ENCODE results near the gene CDC42EP5. TPM values are rescaled to one million over a fixed set of nuclear protein-coding genes. Genes with fewer than 3 reads are reported as not detected.

CDC42EP5 gene
- total RNA-seq, 1 experiment from 2014 or later, result 25.1 TPM

GRCh38 chr19:54480051-54480450 lies 7.0 kb upstream of the CDC42EP5 start:
- H3K36me3 ChIP-seq (ENCODE audit: low read depth), result no peaks in the 10 kb centered on the region
- no TSS peak for BruUV-seq (replicated peaks)
- H3K9me2 ChIP-seq (ENCODE audit: insufficient read depth), result no peaks in the 10 kb centered on the region
- no peaks in the 10 kb centered on the region for H4K20me1 ChIP-seq (ENCODE audit: insufficient read depth)
- no peak overlapping the region for H3K27ac ChIP-seq
- intact Hi-C loops (cut with micrococcal nuclease; ENCODE audit: unreplicated experiment), result no loop called here
- peak in 1 of 2 experiments; percentile 19 for DNase-seq
- TF ChIP-seq, protein P1, sequence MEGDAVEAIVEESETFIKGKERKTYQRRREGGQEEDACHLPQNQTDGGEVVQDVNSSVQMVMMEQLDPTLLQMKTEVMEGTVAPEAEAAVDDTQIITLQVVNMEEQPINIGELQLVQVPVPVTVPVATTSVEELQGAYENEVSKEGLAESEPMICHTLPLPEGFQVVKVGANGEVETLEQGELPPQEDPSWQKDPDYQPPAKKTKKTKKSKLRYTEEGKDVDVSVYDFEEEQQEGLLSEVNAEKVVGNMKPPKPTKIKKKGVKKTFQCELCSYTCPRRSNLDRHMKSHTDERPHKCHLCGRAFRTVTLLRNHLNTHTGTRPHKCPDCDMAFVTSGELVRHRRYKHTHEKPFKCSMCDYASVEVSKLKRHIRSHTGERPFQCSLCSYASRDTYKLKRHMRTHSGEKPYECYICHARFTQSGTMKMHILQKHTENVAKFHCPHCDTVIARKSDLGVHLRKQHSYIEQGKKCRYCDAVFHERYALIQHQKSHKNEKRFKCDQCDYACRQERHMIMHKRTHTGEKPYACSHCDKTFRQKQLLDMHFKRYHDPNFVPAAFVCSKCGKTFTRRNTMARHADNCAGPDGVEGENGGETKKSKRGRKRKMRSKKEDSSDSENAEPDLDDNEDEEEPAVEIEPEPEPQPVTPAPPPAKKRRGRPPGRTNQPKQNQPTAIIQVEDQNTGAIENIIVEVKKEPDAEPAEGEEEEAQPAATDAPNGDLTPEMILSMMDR (conservative IDR thresholded peaks at IDR 0.05), result no peak
- TF ChIP-seq EZH2 (IDR thresholded peaks at IDR 0.05; ENCODE audit: low read depth), result no peak
- H3F3A ChIP-seq (ENCODE audit: insufficient read depth, low read depth), result no peaks in the 10 kb centered on the region
- no peak overlapping the region for H3K4me3 ChIP-seq
- H3K27me3 ChIP-seq (ENCODE audit: insufficient read depth, low read depth), result peaks cover 19% of the 10 kb centered on the region; the same call in 1 of the 2 replicates
- ChIA-PET CTCF (interaction anchor here (0.6 to 0.8 kb wide), 3 partner anchors 487 to 1125 kb away, joined by 4 to 17 read pairs (median 7); no protein-coding TSS in a partner anchor), POLR2A (ENCODE audit: unreplicated experiment) (no interaction called here)
- no peaks in the 10 kb centered on the region for H3K4me1 ChIP-seq (replicated peaks; ENCODE audit: insufficient read depth)
- H3K79me2 ChIP-seq (ENCODE audit: low read depth), result no peaks in the 10 kb centered on the region
- no peak overlapping the region for H2AFZ ChIP-seq
- no peak overlapping the region for H3K4me2 ChIP-seq
- H3K9me3 ChIP-seq (ENCODE audit: insufficient read depth, low read depth), result no peaks in the 10 kb centered on the region

DNA sequence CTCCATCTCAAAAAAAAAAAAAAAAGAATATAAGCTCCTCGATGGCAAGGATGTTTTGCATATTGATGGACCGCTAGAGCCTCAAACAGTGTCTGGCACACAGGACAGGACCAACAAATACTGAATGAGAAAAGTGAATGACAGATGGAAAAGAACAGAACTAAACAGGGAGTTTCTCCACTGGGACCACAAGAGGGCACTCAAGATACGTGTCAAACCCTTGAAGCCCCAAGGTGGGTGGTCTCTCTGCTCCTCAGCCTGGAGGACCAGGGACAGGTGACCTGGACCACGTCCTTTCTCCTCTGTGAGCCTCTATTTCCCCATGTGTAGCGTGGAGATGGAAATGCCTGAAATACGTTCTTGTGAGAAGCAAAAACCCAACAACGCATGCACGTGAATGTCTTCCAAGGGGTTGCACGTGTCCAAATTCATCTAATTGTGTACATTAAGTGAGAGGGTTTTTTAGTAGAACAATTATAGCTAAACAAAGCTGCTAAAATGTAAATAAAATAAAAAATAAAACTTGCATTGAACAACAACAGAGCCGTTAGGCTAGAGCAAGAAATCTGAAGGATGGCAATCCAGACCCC lies 5.7 kb upstream of the CDC42EP5 start:
- H3K36me3 ChIP-seq (ENCODE audit: low read depth), result no peaks in the 10 kb centered on the region
- no peak overlapping the region for H3K4me2 ChIP-seq
- intact Hi-C loops (cut with micrococcal nuclease; ENCODE audit: unreplicated experiment), result no loop called here
- H3K9me2 ChIP-seq (ENCODE audit: insufficient read depth), result no peaks in the 10 kb centered on the region
- H4K20me1 ChIP-seq (ENCODE audit: insufficient read depth), result no peaks in the 10 kb centered on the region
- no peak overlapping the region for H3K4me3 ChIP-seq
- 0 out of 2 replicates have a peak, but pooled peaks cover 7% of the 10 kb centered on the region for H3K27me3 ChIP-seq (ENCODE audit: insufficient read depth, low read depth)
- H3K79me2 ChIP-seq (ENCODE audit: low read depth), result no peaks in the 10 kb centered on the region
- no peak for TF ChIP-seq EZH2 (IDR thresholded peaks at IDR 0.05; ENCODE audit: low read depth)
- TF ChIP-seq, protein P1 (conservative IDR thresholded peaks at IDR 0.05), result peak; percentile 84
- ChIA-PET POLR2A (ENCODE audit: unreplicated experiment) (no interaction called here), CTCF (interaction anchor here (0.6 to 0.8 kb wide), 2 partner anchors 9 to 730 kb away, joined by 3 to 4 read pairs; no protein-coding TSS in a partner anchor)
- no peaks in the 10 kb centered on the region for H3K4me1 ChIP-seq (replicated peaks; ENCODE audit: insufficient read depth)
- 0 out of 2 replicates have a peak, but pooled peaks cover under 1% of the 10 kb centered on the region for H3F3A ChIP-seq (ENCODE audit: insufficient read depth, low read depth)
- H3K9me3 ChIP-seq (ENCODE audit: insufficient read depth, low read depth), result no peaks in the 10 kb centered on the region
- peak in 1 of 2 experiments; percentile 35 for DNase-seq
- no peak overlapping the region for H2AFZ ChIP-seq
- no peak overlapping the region for H3K27ac ChIP-seq
- no TSS peak for BruUV-seq (replicated peaks)

- TF ChIP-seq, protein P1 (conservative IDR thresholded peaks at IDR 0.05), result no peak; the same call in 1 of the 2 replicates
- no peak for TF ChIP-seq EZH2 (IDR thresholded peaks at IDR 0.05; ENCODE audit: low read depth)
- no peaks in the 10 kb centered on the region for H4K20me1 ChIP-seq (ENCODE audit: insufficient read depth)
- DNase-seq, result peak in 1 of 2 experiments; percentile 25
- H3K9me3 ChIP-seq (ENCODE audit: insufficient read depth, low read depth), result no peaks in the 10 kb centered on the region
- intact Hi-C loops (cut with micrococcal nuclease; ENCODE audit: unreplicated experiment), result no loop called here
- 0 out of 2 replicates have a peak, but pooled peaks cover 5% of the 10 kb centered on the region for H3F3A ChIP-seq (ENCODE audit: insufficient read depth, low read depth)
- no peak overlapping the region for H2AFZ ChIP-seq
- ChIA-PET CTCF (interaction anchor here (0.7 to 1.1 kb wide), 2 partner anchors 196 to 688 kb away, joined by 3 to 4 read pairs; no protein-coding TSS in a partner anchor), POLR2A (ENCODE audit: unreplicated experiment) (no interaction called here)
- H3K79me2 ChIP-seq (ENCODE audit: low read depth), result no peaks in the 10 kb centered on the region
- H3K27ac ChIP-seq, result no peak overlapping the region
- H3K4me3 ChIP-seq, result no peak overlapping the region
- H3K27me3 ChIP-seq (ENCODE audit: insufficient read depth, low read depth), result 0 out of 2 replicates have a peak, but pooled peaks cover 6% of the 10 kb centered on the region
- no peaks in the 10 kb centered on the region for H3K9me2 ChIP-seq (ENCODE audit: insufficient read depth)
- H3K4me2 ChIP-seq, result no peak overlapping the region
- BruUV-seq (replicated peaks), result no TSS peak
- no peaks in the 10 kb centered on the region for H3K36me3 ChIP-seq (ENCODE audit: low read depth)
- H3K4me1 ChIP-seq (replicated peaks; ENCODE audit: insufficient read depth), result no peaks in the 10 kb centered on the region
Observed at GRCh38 chr19:54477650-54478049, 4.6 kb upstream of the CDC42EP5 start.

Data from PC-9 (cell line).